ENCODE results near the gene LYST.
"Not testable (repeated sequence)": the region's sequence is repeated elsewhere in the genome, so short reads cannot be mapped to it uniquely, and the experiment has no call there.

Gene LYST

GRCh38 chr1:235818632-235819136, 48.0 kb downstream of the LYST start:
- no peak for DNase-seq

- DNase-seq = no peak
These were observed 49.5 kb downstream of the LYST start for GRCh38 chr1:235817101-235817728.

- no peak for DNase-seq
These were observed 56.9 kb downstream of the LYST start for GRCh38 chr1:235809688-235810397.

GRCh38 chr1:235808223-235808622, 58.5 kb downstream of the LYST start:
- DNase-seq = no peak

GRCh38 chr1:235806123-235806522, 60.6 kb downstream of the LYST start:
- no peak for DNase-seq

GRCh38 chr1:235802573-235803346, 63.9 kb downstream of the LYST start:
- no peak for DNase-seq

GRCh38 chr1:235799264-235799663, 67.4 kb downstream of the LYST start:
- no peak for DNase-seq

GRCh38 chr1:235791532-235792060, 75.1 kb downstream of the LYST start:
- no peak for DNase-seq

- no peak for DNase-seq
These were observed 76.6 kb downstream of the LYST start for GRCh38 chr1:235790123-235790522.

- not testable (repeated sequence) for DNase-seq
These were observed 80.3 kb downstream of the LYST start for GRCh38 chr1:235786227-235786898.

GRCh38 chr1:235784950-235785349, 81.8 kb downstream of the LYST start:
- DNase-seq = no peak

- peak in 1 of 2 donors; percentile 16 for DNase-seq
These were observed 83.4 kb downstream of the LYST start for GRCh38 chr1:235783148-235783776.

GRCh38 chr1:235782601-235783000, 84.1 kb downstream of the LYST start:
- DNase-seq = no peak

GRCh38 chr1:235781807-235782206, 84.9 kb downstream of the LYST start:
- no peak for DNase-seq

GRCh38 chr1:235779770-235780169, 86.9 kb downstream of the LYST start:
- no peak for DNase-seq

- DNase-seq = no peak
These were observed 90.3 kb downstream of the LYST start for GRCh38 chr1:235776396-235776795.

GRCh38 chr1:235775246-235775860, 91.4 kb downstream of the LYST start:
- no peak for DNase-seq

- no peak for DNase-seq
These were observed 98.9 kb downstream of the LYST start for GRCh38 chr1:235767795-235768194.

- DNase-seq = no peak
These were observed 99.9 kb downstream of the LYST start for GRCh38 chr1:235766794-235767285.

- no peak for DNase-seq
These were observed 102.7 kb downstream of the LYST start for GRCh38 chr1:235763962-235764361.

- no peak for DNase-seq
These were observed 107.4 kb downstream of the LYST start for GRCh38 chr1:235759336-235759735.

GRCh38 chr1:235758931-235759330, 107.8 kb downstream of the LYST start:
- no peak for DNase-seq
